Spleen (tissue), 7 donors: ENCODE results near the gene PPM1L.

Experiments used
- CTCF ChIP-seq, 11 experiments: fragments of 200-600 bp in 7 of 11; fragments of 450-650 bp in 4 of 11; sonication (generic) in 4 of 11; IDR thresholded peaks in 8 of 11; conservative IDR thresholded peaks in 3 of 11; 1 replicate in 7 of 11; 2 replicates in 4 of 11; pipeline versions ENCODE4 v1.4.0 to v1.8.0; 2016 to 2021; ENCODE audit warnings: antibody characterized with exemption in 11 of 11, inconsistent platforms in 4 of 11, mild to moderate bottlenecking in 1 of 11
- POLR2A ChIP-seq, 3 donors: fragments of 450-650 bp; IDR thresholded peaks; one replicate each; pipeline ENCODE4 v1.5.1; 2017; ENCODE audit warnings: antibody characterized with exemption in 3 of 3, mild to moderate bottlenecking in 1 of 3
- donor health status: DM: no; HTN: no; CAD: no; lungs with moderate emphysema.
- donor health status: DM: no; HTN: no; CAD: no.
- donor health status: DM: no; HTN: no; CAD: no.

GRCh38 chr3:160860346-160860745 is 104.3 kb downstream of the PPM1L start:
- no peak for TF ChIP-seq CTCF (IDR thresholded peaks at IDR 0.05 in 8 of 11, conservative IDR thresholded peaks at IDR 0.05 in 3 of 11)
- TF ChIP-seq POLR2A (IDR thresholded peaks at IDR 0.05) = no peak
